IPS-NIHi7 (cell line): ENCODE measurements around the gene VTA1.
"Not testable (repeated sequence)": the region's sequence is repeated elsewhere in the genome, so short reads cannot be mapped to it uniquely, and the experiment has no call there.

Experiments
- DNase-seq: peaks from one replicate; pipeline ENCODE4 v3.0.0; 2012; ENCODE audit warnings: mixed read lengths; ENCODE audit errors: extremely low spot score

VTA1 gene

GRCh38 chr6:142146828-142147662 lies at the start of gene VTA1, which contains the start of gene NMBR:
Gene VTA1 (plus strand): TSS chr6:142147263. CDS start chr6:142147288, 25 bp downstream.
Gene NMBR (minus strand): TSS chr6:142147122. CDS start chr6:142088658, 58,464 bp downstream.
- peak; percentile 91 for DNase-seq

- DNase-seq: not testable (repeated sequence)
Measured at GRCh38 chr6:142104820-142105219, 42.2 kb upstream of the VTA1 start.

- not testable (repeated sequence) for DNase-seq
Measured at GRCh38 chr6:142110820-142111219, 36.2 kb upstream of the VTA1 start.

- peak; percentile 68 for DNase-seq
Measured at GRCh38 chr6:142112451-142113061, 34.5 kb upstream of the VTA1 start.

- DNase-seq: no peak
Measured at GRCh38 chr6:142117366-142117765, 29.7 kb upstream of the VTA1 start.

GRCh38 chr6:142118328-142118727 lies 28.7 kb upstream of the VTA1 start:
- no peak for DNase-seq

- peak; percentile 8 for DNase-seq
Measured at GRCh38 chr6:142118925-142119324, 28.1 kb upstream of the VTA1 start.

- DNase-seq: no peak
Measured at GRCh38 chr6:142121342-142121741, 25.7 kb upstream of the VTA1 start.

GRCh38 chr6:142130814-142131213 lies 16.2 kb upstream of the VTA1 start:
- DNase-seq: no peak

- DNase-seq: no peak
Measured at GRCh38 chr6:142132625-142133024, 14.4 kb upstream of the VTA1 start, which contains the start of gene GJE1. Gene GJE1 (plus strand): TSS chr6:142132925. CDS start chr6:142133159, 234 bp downstream.

GRCh38 chr6:142138876-142139275 lies 8.2 kb upstream of the VTA1 start:
- DNase-seq: no peak

GRCh38 chr6:142141531-142141930 lies 5.5 kb upstream of the VTA1 start:
- DNase-seq: not testable (repeated sequence)

GRCh38 chr6:142152746-142153145 lies 5.7 kb downstream of the VTA1 start:
- no peak for DNase-seq

- no peak for DNase-seq
Measured at GRCh38 chr6:142153196-142153595, 6.1 kb downstream of the VTA1 start.

GRCh38 chr6:142154336-142154735 lies 7.3 kb downstream of the VTA1 start:
- no peak for DNase-seq

GRCh38 chr6:142155091-142155490 lies 8.0 kb downstream of the VTA1 start:
- no peak for DNase-seq

- peak; percentile 31 for DNase-seq
Measured at GRCh38 chr6:142155895-142156757, 9.1 kb downstream of the VTA1 start.

- not testable (repeated sequence) for DNase-seq
Measured at GRCh38 chr6:142156758-142157068, 9.7 kb downstream of the VTA1 start.

GRCh38 chr6:142162780-142163179 lies 15.7 kb downstream of the VTA1 start:
- DNase-seq: no peak

- no peak for DNase-seq
Measured at GRCh38 chr6:142165227-142165626, 18.2 kb downstream of the VTA1 start.

GRCh38 chr6:142167071-142167470 lies 20.0 kb downstream of the VTA1 start:
- no peak for DNase-seq

- no peak for DNase-seq
Measured at GRCh38 chr6:142167486-142167885, 20.4 kb downstream of the VTA1 start.
